OCI-LY7 (cell line): Measurements from ENCODE around the gene DENND1A. TPM values are rescaled to one million over a fixed set of nuclear protein-coding genes. Genes with fewer than 3 reads are reported as not detected.
A peak's percentile ranks its signal among the peaks of the same experiment; 100 is the strongest.

ENCODE experiments used
- BruUV-seq: library from RNA; stranded (reverse); fragments of 400-500 nt; replicated peaks from 2 replicates; lab custom pipeline; 2021; lab: Mats Ljungman, UMichigan
- CTCF ChIA-PET: fragments of 300-600 bp; sonication (Branson Sonifier 250); formaldehyde crosslinking; loops from one replicate; lab custom pipeline; 2022; ENCODE audit warnings: antibody characterized with exemption; ENCODE audit not compliant: unreplicated experiment; lab: Charles Lee
- POLR2A ChIA-PET: fragments of 300-600 bp; sonication (Branson Sonifier 250); formaldehyde crosslinking; loops from one replicate; lab custom pipeline; 2022; ENCODE audit warnings: antibody characterized with exemption; lab: Charles Lee
- DNase-seq: peaks from one replicate; pipeline ENCODE4 v3.0.0-alpha.2; 2015; ENCODE audit warnings: low spot score
- H2AFZ ChIP-seq: fragments of 200-600 bp; sonication (generic), shearing (Covaris generic); 2 replicates; pipeline ENCODE4 v1.6.1; 2014; ENCODE audit warnings: mild to moderate bottlenecking, antibody characterized with exemption, low read length, moderate library complexity
- H3K27ac ChIP-seq: fragments of 200-600 bp; sonication (generic); 2 replicates; pipeline ENCODE4 v1.5.1; 2014; ENCODE audit warnings: mixed run types, low read depth, mild to moderate bottlenecking, moderate library complexity, low read length, inconsistent platforms; ENCODE audit not compliant: poor library complexity, severe bottlenecking
- H3K36me3 ChIP-seq: fragments of 200-600 bp; sonication (generic); 2 replicates; pipeline ENCODE4 v1.6.1; 2014; ENCODE audit warnings: mild to moderate bottlenecking, antibody characterized with exemption, low read length, moderate library complexity, mixed read lengths; ENCODE audit not compliant: insufficient read depth
- H3K4me1 ChIP-seq: fragments of 200-600 bp; sonication (generic); 2 replicates; pipeline ENCODE4 v1.5.1; 2014; ENCODE audit warnings: mild to moderate bottlenecking, low read length; ENCODE audit not compliant: insufficient read depth, poor library complexity, severe bottlenecking
- H3K4me2 ChIP-seq: fragments of 200-600 bp; sonication (generic); 2 replicates; pipeline ENCODE4 v1.6.1; 2014; ENCODE audit warnings: mild to moderate bottlenecking, low read length
- H3K4me3 ChIP-seq: fragments of 200-600 bp; sonication (generic); 2 replicates; pipeline ENCODE4 v1.5.1; 2014; ENCODE audit warnings: mild to moderate bottlenecking, low read depth, low read length; ENCODE audit not compliant: poor library complexity, severe bottlenecking
- H3K79me2 ChIP-seq: fragments of 200-600 bp; sonication (generic); 2 replicates; pipeline ENCODE4 v1.6.1; 2016; ENCODE audit warnings: low read depth, mild to moderate bottlenecking, low read length, moderate library complexity, mixed read lengths; ENCODE audit not compliant: insufficient read depth
- H3K9me2 ChIP-seq: fragments of 200-600 bp; sonication (generic); 2 replicates; pipeline ENCODE4 v1.6.1; 2016; ENCODE audit warnings: mild to moderate bottlenecking, low read length, mixed read lengths; ENCODE audit not compliant: insufficient read depth
- H3K9me3 ChIP-seq: fragments of 200-600 bp; sonication (generic); 2 replicates; pipeline ENCODE4 v1.6.1; 2014; ENCODE audit warnings: mild to moderate bottlenecking, mixed run types, low read length, mixed read lengths
- H4K20me1 ChIP-seq: fragments of 200-600 bp; sonication (generic); 2 replicates; pipeline ENCODE4 v1.6.1; 2014; ENCODE audit warnings: mild to moderate bottlenecking, antibody characterized with exemption, low read length, moderate library complexity, mixed read lengths; ENCODE audit not compliant: insufficient read depth
- CTCF ChIP-seq: fragments of 200-600 bp; sonication (generic); conservative IDR thresholded peaks from 2 replicates; pipeline ENCODE4 v1.5.1; 2014; ENCODE audit warnings: mild to moderate bottlenecking, antibody characterized with exemption, low read length, moderate library complexity, mixed read lengths
- EZH2phosphoT487 ChIP-seq: fragments of 200-600 bp; sonication (generic); IDR thresholded peaks from 2 replicates; pipeline ENCODE4 v1.6.1; 2018; ENCODE audit warnings: low read depth, borderline replicate concordance, mild to moderate bottlenecking, mixed run types, antibody characterized with exemption, low read length, moderate library complexity, mixed read lengths
- intact Hi-C: fragments of 100-400 bp; cut with micrococcal nuclease; formaldehyde crosslinking; loops from one replicate; pipeline ENCODE4 v1.10.0; 2022; ENCODE audit not compliant: unreplicated experiment
- total RNA-seq, 2 experiments: library from RNA; depleted of rRNA in 1 of 2; stranded (reverse); fragments of >200 nt in 1 of 2; shearing (Covaris generic) in 1 of 2; gene quantifications; 2 replicates each; pipeline ENCODE4 v1.2.3, GENCODE V29; 2014 to 2022

The DENND1A gene
- total RNA-seq, 2 experiments from 2014 or later: 17.9 to 36.3 TPM

- Histone ChIP-seq H3K9me2 (no peaks in the 10 kb centered on the region), H4K20me1 (no peaks in the 10 kb centered on the region), H3K4me1 (peaks cover 94% of the 10 kb centered on the region), H3K27ac (peak overlapping the region; percentile 93), H3K9me3 (no peaks in the 10 kb centered on the region; the same call in 1 of the 2 replicates), H3K36me3 (no peaks in the 10 kb centered on the region), H3K4me3 (no peak overlapping the region), H3K79me2 (no peaks in the 10 kb centered on the region), H2AFZ (peak overlapping the region; percentile 57), H3K4me2 (peak overlapping the region; percentile 73)
- no peak for TF ChIP-seq CTCF
- TF ChIP-seq EZH2phosphoT487: no peak
- DNase-seq: no peak
- ChIA-PET CTCF (no interaction called here), POLR2A (interaction anchor here (0.6 to 5.0 kb wide), 6 partner anchors 16 to 174 kb away, joined by 3 to 53 read pairs (median 4); no protein-coding TSS in a partner anchor)
- intact Hi-C loops: loop anchor here (10.0 kb wide), 2 partner anchors 437 to 517 kb away; partner anchors contain the start of genes PDCL and RC3H2
- no TSS peak for BruUV-seq
These were observed 587.7 kb downstream of the DENND1A start for GRCh38 chr9:123342247-123342646.

DNA sequence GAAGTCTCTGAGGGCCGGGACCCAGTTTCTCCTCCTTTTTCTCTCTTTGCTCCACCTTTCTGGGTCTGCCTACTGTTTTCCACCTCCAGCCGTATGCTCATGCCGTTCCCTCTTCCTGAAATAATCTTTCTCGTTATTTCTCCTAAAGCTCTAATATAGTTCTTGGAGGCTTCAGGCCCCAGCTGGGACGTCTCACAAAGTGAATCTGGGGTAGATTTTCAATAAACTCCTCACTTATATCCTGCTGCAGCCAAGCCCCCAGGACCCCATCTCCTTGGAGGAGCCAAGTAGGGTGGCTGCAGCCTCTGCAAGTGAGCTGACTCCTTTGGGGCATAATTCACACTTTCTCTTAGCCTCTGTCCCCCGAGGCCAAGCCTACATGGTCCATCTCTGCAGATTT lies 588.1 kb downstream of the DENND1A start:
- H3K27ac ChIP-seq: peak overlapping the region; percentile 93
- H3K9me3 ChIP-seq: no peaks in the 10 kb centered on the region
- no peaks in the 10 kb centered on the region for H3K36me3 ChIP-seq
- no peaks in the 10 kb centered on the region for H3K9me2 ChIP-seq
- BruUV-seq: no TSS peak
- POLR2A ChIA-PET: interaction anchor here (0.6 to 5.0 kb wide), 4 partner anchors 16 to 174 kb away, joined by 3 to 53 read pairs (median 4); no protein-coding TSS in a partner anchor
- DNase-seq: no peak
- H3K4me1 ChIP-seq: peaks cover 97% of the 10 kb centered on the region
- peak overlapping the region; percentile 73 for H3K4me2 ChIP-seq
- no peaks in the 10 kb centered on the region for H4K20me1 ChIP-seq
- CTCF ChIA-PET: no interaction called here
- no peak overlapping the region for H3K4me3 ChIP-seq
- intact Hi-C loops: loop anchor here (10.0 kb wide), 2 partner anchors 437 to 517 kb away; partner anchors contain the start of genes PDCL and RC3H2
- H3K79me2 ChIP-seq: no peaks in the 10 kb centered on the region
- TF ChIP-seq EZH2phosphoT487 (no peak), CTCF (no peak)
- peak overlapping the region; percentile 57 for H2AFZ ChIP-seq
